HG03571 (cell line): Measurements from ENCODE around the gene STC2.

ENCODE experiments used
- ATAC-seq: cut with Tn5 transposase; IDR thresholded peaks from one replicate; pipeline ENCODE4 v1.9.1; 2021; ENCODE audit not compliant: unreplicated experiment

The STC2 gene

DNA sequence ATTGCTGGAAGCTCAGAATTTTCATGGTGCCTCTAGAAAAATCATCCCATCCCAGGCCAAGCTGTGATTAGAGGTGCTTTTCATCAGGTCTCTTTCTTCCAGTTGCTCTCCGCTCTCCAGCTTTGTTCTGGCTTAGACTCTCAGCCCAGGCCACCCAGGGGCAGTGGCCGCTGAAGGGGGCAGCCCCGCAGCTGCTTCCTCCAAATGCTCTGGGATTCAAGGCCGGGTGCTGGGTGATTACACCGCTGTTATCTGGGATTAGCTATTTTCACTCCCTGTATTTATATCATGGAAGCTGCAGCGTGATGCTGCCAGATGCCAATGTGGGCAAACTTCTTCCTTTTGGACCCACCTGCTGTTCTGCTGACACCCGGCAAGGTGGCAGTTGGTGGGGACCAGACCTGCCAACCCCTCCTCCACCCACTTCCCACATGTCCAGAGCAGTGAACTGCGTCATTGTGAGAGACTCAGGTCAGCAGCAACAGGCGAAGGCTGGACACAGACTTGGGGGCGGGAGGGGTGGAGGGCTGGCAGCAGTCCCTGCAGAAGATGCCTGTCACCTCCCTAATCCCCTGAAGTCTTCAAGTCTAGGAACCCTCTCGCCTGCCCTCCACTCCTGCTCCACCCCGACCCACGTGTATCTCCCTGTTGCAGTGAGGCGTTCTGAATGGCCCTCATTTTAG, 59.3 kb downstream of the STC2 start:
- no peak for ATAC-seq

DNA sequence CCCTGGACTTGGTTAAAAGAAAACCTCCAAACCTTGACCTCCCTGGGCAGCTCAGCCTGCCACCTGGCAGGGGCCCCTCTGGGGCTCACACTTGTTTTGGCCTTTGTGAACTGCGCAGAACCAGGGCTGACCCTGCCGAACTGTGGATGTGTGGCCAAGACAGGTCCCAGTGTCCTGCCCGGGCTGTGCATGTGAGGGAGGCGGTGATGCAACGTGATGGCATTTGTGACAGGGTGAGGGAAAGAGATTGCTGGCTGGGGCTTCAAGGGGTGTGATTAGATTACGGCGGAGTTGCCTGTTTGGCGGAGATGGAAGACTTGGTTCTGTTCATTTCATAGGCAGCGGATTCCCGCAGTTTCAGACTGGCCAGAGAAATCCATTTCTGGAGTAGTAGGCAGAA, 62.8 kb downstream of the STC2 start:
- ATAC-seq = no peak
